Endodermal cell (in vitro differentiated cells): Measurements from ENCODE around the gene VPS16. TPM values are rescaled to one million over a fixed set of nuclear protein-coding genes. Genes with fewer than 3 reads are reported as not detected.

Experiments used
- DNase-seq: peaks from one replicate; pipeline ENCODE4 v3.0.0-alpha.2; 2017
- H3K27ac ChIP-seq: 2 replicates; pipeline ENCODE4 v1.5.1; 2013; ENCODE audit warnings: mild to moderate bottlenecking, low read depth, low read length, moderate library complexity
- H3K27me3 ChIP-seq: 2 replicates; pipeline ENCODE4 v1.6.1; 2013; ENCODE audit warnings: mild to moderate bottlenecking, low read length, moderate library complexity; ENCODE audit not compliant: insufficient read depth, control insufficient read depth, poor library complexity, severe bottlenecking
- H3K36me3 ChIP-seq: 2 replicates; pipeline ENCODE4 v1.7.0; 2013; ENCODE audit warnings: mild to moderate bottlenecking, low read length, moderate library complexity; ENCODE audit not compliant: control insufficient read depth, insufficient read depth
- H3K4me1 ChIP-seq: one replicate; pipeline ENCODE4 v1.7.0; 2013; ENCODE audit warnings: low read length; ENCODE audit not compliant: control insufficient read depth, insufficient read depth
- H3K4me3 ChIP-seq: 2 replicates; pipeline ENCODE4 v1.5.1; 2013; ENCODE audit warnings: mild to moderate bottlenecking, low read length, moderate library complexity
- H3K9ac ChIP-seq: 2 replicates; pipeline ENCODE4 v1.6.1; 2013; ENCODE audit warnings: mild to moderate bottlenecking, low read length, moderate library complexity; ENCODE audit not compliant: poor library complexity, severe bottlenecking; ENCODE audit errors: extremely low read depth
- H3K9me3 ChIP-seq: 2 replicates; pipeline ENCODE4 v1.6.1; 2013; ENCODE audit warnings: mild to moderate bottlenecking, low read length, moderate library complexity; ENCODE audit not compliant: control insufficient read depth
- H3K27ac Mint-ChIP-seq: 2 replicates; pipeline ENCODE4 v1.8.0; 2020; ENCODE audit warnings: mixed read lengths
- H3K27me3 Mint-ChIP-seq: 2 replicates; pipeline ENCODE4 v1.8.0; 2021; ENCODE audit warnings: mild to moderate bottlenecking, mixed read lengths; ENCODE audit not compliant: insufficient read depth
- H3K36me3 Mint-ChIP-seq: 2 replicates; pipeline ENCODE4 v1.8.0; 2020; ENCODE audit warnings: low read depth, mixed read lengths
- H3K4me1 Mint-ChIP-seq: 2 replicates; pipeline ENCODE4 v1.8.0; 2020; ENCODE audit warnings: mixed read lengths
- H3K4me3 Mint-ChIP-seq: 2 replicates; pipeline ENCODE4 v1.8.0; 2020; ENCODE audit warnings: mild to moderate bottlenecking, moderate library complexity, mixed read lengths
- H3K9me3 Mint-ChIP-seq: 2 replicates; pipeline ENCODE4 v1.8.0; 2020; ENCODE audit warnings: mild to moderate bottlenecking, mixed read lengths
- CTCF ChIP-seq: fragments of 200-600 bp; sonication (generic); conservative IDR thresholded peaks from 2 replicates; pipeline ENCODE4 v1.5.0; 2021; ENCODE audit warnings: antibody characterized with exemption, mild to moderate bottlenecking
- WGBS, 2 experiments: methylation state at CpG; one replicate each; pipeline versions ENCODE4 v1.1.5 to v1.1.7; 2013; ENCODE audit warnings: missing lambda C conversion rate in 2 of 2, mixed read lengths in 1 of 2; ENCODE audit not compliant: insufficient coverage in 1 of 2, insufficient read length in 1 of 2; 5-methylcytosine and 5-hydroxymethylcytosine counted together
- total RNA-seq, 2 donors: library from RNA; stranded (reverse); fragmentation: NEBNext Ultra II Directional in 1 of 2; extraction: Animal tissue kit (Norgen Biotek cat#: 25700) in 1 of 2; gene quantifications; 2 replicates in 1 of 2; 3 replicates in 1 of 2; pipeline ENCODE4 v1.2.1, GENCODE V29; 2021

VPS16 gene
- total RNA-seq, 2 donors from 2014 or later: 36.8 to 37.5 TPM

DNA sequence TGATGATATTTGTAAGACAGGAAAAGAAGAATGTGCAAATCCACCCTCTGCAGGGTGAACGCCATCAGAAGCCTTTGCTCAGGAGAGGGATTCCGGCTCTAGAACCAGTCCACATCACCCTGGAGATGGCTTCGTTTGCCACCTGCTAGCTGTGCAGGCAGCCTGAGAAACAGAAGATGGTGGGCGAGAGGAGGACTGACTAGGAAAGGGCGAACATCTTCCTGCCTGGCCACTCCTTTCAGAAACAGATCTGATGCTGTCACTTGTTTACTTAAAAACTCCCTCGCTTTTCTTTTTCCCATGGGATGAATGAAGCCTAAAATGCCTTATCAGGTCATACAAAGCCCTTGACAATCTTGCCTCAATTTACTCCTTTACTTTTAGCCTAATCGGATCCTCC, 33.9 kb downstream of the VPS16 start:
- H3K4me1 Mint-ChIP-seq: peaks cover 23% of the 10 kb centered on the region
- H3K9me3 Mint-ChIP-seq: no peaks in the 10 kb centered on the region
- Histone ChIP-seq H3K27ac (no peak overlapping the region), H3K4me3 (peak overlapping the region; percentile 96), H3K9me3 (no peaks in the 10 kb centered on the region), H3K36me3 (no peaks in the 10 kb centered on the region), H3K9ac (peak overlapping the region; percentile 52), H3K4me1 (peaks cover 9% of the 10 kb centered on the region), H3K27me3 (peaks cover 19% of the 10 kb centered on the region)
- DNase-seq: no peak
- 58% methylated on average over 6 to 7 of the region's 7 CpGs for WGBS, 2 experiments
- TF ChIP-seq CTCF: no peak
- peaks cover 20% of the 10 kb centered on the region for H3K27me3 Mint-ChIP-seq
- peak overlapping the region; percentile 81 for H3K4me3 Mint-ChIP-seq
- peaks cover 6% of the 10 kb centered on the region for H3K36me3 Mint-ChIP-seq
- no peak overlapping the region for H3K27ac Mint-ChIP-seq

GRCh38 chr20:2875690-2876203, 35.2 kb downstream of the VPS16 start:
- Histone ChIP-seq H3K4me1 (peaks cover 9% of the 10 kb centered on the region), H3K27ac (no peak overlapping the region), H3K9ac (no peak overlapping the region), H3K27me3 (peaks cover 19% of the 10 kb centered on the region), H3K9me3 (no peaks in the 10 kb centered on the region), H3K36me3 (no peaks in the 10 kb centered on the region), H3K4me3 (peak overlapping the region; percentile 96)
- no peak for TF ChIP-seq CTCF
- Mint-ChIP-seq H3K4me1 (peaks cover 28% of the 10 kb centered on the region), H3K4me3 (no peak overlapping the region), H3K27ac (no peak overlapping the region), H3K9me3 (no peaks in the 10 kb centered on the region), H3K36me3 (peaks cover 6% of the 10 kb centered on the region), H3K27me3 (peaks cover 15% of the 10 kb centered on the region)
- no peak for DNase-seq
- WGBS, 2 experiments: 95 to 97% methylated on average over 5 of the region's 5 CpGs

GRCh38 chr20:2878515-2878914, 38.0 kb downstream of the VPS16 start:
- Mint-ChIP-seq H3K36me3 (peaks cover 10% of the 10 kb centered on the region), H3K4me3 (no peak overlapping the region), H3K27ac (no peak overlapping the region), H3K4me1 (peaks cover 25% of the 10 kb centered on the region), H3K27me3 (no peaks in the 10 kb centered on the region), H3K9me3 (no peaks in the 10 kb centered on the region)
- DNase-seq: no peak
- Histone ChIP-seq H3K4me1 (peaks cover 9% of the 10 kb centered on the region), H3K4me3 (no peak overlapping the region), H3K27me3 (no peaks in the 10 kb centered on the region), H3K27ac (no peak overlapping the region), H3K9ac (no peak overlapping the region), H3K9me3 (no peaks in the 10 kb centered on the region), H3K36me3 (no peaks in the 10 kb centered on the region)
- no peak for TF ChIP-seq CTCF
- 100% methylated on average over 1 of the region's 1 CpG for WGBS, 2 experiments
